IPS-18c (cell line): Measurements from ENCODE around the gene LRRC75B.

Experiments
- H3K4me3 ChIP-seq: 2 replicates; pipeline ENCODE4 v1.7.0; 2013; ENCODE audit warnings: low read depth, mild to moderate bottlenecking, low read length, moderate library complexity; ENCODE audit not compliant: insufficient read depth
- H3K9me3 ChIP-seq: one replicate; pipeline ENCODE4 v1.6.1; 2013; ENCODE audit warnings: mild to moderate bottlenecking, low read length, moderate library complexity; ENCODE audit not compliant: control insufficient read depth, insufficient read depth

Gene LRRC75B

DNA sequence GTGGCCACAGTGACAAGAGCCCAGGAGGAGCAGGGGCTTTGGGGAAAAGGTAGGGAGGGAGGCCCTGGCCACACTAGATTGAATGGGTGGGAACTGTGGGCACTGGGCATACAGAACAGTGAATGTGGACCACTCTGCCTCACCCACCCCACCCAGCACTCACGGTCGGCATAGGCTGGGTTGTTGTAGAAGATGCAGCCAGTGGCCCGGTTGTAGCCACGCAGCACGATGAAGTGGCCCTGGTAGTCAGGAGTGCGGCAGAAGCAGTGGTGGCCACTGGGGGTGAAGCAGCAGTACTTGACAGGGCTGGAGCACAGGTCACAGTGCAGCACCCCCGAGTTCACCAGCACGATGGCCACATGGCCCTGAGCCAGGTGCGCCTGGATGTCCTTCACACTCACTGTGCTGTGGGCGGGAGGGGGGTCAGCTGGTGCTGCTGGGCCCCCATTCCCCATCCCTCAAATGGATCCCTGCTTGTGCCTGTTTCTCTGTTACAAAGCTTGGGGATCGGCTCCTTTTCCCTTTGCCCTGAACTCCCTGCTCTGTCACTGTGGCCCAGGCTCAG is 49.1 kb downstream of the LRRC75B start:
- Histone ChIP-seq H3K9me3 (no peaks in the 10 kb centered on the region), H3K4me3 (no peak overlapping the region)

DNA sequence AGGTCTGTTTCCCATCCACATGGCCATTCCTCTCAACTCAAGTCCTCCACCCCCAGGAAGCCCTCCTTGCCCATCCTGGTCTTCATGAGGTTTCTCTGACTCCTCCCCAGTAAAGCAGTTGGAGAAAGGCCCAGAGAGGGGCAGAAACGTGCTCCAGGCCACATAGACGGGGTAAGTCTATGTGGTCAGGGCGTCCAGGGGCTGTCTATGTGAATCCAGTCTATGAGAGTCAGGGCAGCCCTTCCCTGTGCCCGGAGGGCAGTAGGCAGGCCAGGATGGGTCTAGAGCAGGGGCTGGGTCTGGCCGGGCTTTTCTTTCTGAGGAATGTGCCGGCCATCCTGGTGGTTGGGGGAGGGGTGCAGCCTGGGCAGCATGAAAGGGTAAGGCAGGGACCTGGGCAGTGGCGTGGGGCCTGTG is 49.7 kb downstream of the LRRC75B start:
- no peaks in the 10 kb centered on the region for H3K9me3 ChIP-seq
- H3K4me3 ChIP-seq, result no peak overlapping the region

DNA sequence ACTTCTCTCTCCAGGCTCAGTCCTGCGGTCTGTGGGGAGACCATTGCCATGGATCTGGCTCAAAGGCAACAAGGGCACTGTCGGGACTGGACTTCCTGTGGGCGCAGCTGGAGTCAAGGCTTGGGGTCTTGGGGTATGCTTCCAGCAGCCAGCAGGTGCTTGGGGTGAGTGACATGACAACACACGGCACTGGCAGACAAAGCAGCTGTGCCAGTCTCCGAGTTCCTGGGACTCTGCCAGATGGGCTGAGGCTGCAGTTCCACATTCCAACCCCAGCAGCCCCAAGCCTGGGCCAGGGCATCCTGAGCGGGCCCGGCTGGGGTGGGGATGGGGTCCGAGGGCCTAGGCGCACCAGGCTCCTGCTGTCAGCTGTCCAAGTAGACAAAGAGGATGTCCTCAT is 50.2 kb downstream of the LRRC75B start:
- Histone ChIP-seq H3K9me3 (no peaks in the 10 kb centered on the region), H3K4me3 (no peak overlapping the region)

DNA sequence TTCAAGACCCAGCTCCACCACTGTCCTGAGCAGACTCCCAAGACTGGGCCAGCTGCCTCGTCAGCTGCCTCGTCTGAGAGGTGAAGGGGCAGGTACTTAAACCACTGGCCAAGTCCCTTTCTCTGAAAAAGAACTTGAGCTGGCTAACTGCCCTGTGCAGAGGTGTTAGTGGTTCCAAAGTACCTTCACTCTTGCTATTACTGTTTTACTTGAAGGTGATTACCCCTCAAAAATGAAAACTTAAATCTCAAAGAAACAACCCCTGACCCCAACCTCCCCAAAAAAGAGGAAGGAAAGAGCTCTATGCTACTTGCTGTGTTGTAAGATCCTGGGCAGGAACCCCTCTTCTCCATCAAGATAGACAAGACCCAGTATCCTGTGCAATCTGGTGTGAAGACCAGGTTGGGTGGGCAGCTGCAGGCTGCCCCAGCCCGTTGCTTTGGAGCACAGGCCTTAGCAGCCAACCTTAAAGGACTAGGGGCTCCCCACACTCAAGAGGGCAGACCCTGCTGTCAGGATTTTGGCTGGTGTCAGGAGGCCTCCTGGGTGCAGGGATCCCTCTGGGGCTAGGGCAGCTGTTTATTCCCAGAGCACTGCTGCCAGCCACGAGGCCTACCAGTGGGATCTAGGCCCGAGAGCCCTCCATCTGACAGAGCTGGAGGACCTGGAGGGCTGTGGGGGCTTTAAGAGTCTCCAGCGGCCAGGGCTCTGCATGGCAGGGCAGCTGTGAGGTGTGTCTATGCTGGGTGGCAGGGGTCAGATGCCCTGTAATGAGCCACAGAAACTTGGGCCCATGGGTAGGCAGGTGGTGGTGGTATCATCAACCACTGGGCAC is 51.0 kb downstream of the LRRC75B start:
- Histone ChIP-seq H3K4me3 (no peak overlapping the region), H3K9me3 (no peaks in the 10 kb centered on the region)

DNA sequence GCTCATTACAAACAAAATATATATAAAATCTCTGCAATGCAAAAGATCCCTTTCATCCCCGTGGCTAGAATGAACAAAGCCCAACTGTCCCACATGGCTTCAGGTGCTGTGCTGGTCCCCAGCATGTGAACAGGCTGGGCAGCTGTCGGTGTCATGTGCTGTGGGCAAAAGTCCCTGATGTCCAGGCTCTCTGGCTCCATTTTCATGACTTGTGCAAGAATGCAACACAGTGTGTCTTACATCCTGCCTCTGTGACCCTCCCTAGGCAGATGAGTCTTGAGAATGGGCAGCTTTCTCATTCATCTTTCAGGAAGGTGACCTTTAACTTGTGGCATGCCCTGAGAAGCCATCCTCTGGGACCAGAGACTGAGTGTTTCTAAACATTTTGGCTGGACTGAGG is 52.4 kb downstream of the LRRC75B start:
- Histone ChIP-seq H3K4me3 (no peak overlapping the region), H3K9me3 (no peaks in the 10 kb centered on the region)

DNA sequence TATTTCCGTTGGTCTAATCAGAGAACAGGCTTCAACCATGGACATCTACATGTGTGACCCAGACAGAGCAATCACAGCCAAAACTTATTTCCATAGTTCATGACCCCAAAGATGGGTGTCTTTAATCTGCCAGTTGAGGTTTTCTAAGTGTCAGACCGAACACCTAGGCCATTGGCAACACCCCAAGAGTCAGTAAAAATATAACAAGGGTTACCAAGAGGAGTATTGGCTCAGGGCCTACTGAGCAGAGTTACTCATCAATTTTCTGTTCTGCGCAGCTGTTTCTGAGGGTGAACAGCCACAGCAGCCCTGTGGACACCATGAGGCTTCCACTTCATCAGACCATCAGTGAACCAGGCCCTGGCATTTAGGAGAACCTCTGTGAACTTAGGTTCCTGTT is 56.8 kb downstream of the LRRC75B start:
- Histone ChIP-seq H3K4me3 (no peak overlapping the region), H3K9me3 (no peaks in the 10 kb centered on the region)
